ENCODE measurements around the gene ESAM. TPM values are rescaled to one million over a fixed set of nuclear protein-coding genes. Genes with fewer than 3 reads are reported as not detected.

ESAM gene
- polyA plus RNA-seq, 1 donor (not counting 4 experiments of a cell fraction or from before 2014, with no cell fraction given): 0.04 TPM

DNA sequence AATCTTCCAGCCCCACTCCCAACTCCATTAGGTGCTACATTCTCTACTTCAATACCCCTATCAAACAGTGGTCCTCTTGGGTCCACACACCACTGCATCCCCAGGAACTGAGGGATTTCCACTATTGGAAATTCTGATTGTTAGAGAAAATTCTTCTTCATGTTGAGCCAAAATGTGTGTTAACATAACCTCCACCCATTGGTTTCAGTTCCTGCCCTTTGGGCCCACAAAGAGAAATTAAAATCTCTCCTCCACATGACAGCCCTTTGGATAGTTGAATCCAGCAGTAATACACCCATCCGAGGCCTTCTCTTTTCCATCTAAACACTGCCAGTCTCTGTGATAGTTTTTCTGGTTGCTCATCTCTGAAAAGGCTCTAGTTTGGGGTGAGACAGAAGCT is 12.2 kb downstream of the ESAM start:
- Histone ChIP-seq H3K27ac (ENCODE audit: control insufficient read depth, insufficient read depth, low read length) (no peak overlapping the region), H3K4me2 (ENCODE audit: control insufficient read depth, extremely low read depth, insufficient read depth, low read depth, low read length) (no peak overlapping the region), H3K9ac (ENCODE audit: control insufficient read depth, extremely low read depth, insufficient read depth, low read length) (no peak overlapping the region), H3K79me2 (ENCODE audit: control insufficient read depth, insufficient read depth, low read length) (no peaks in the 10 kb centered on the region), H3K4me1 (ENCODE audit: control insufficient read depth, extremely low read depth, insufficient read depth, low read length) (peaks cover 8% of the 10 kb centered on the region), H3K9me3 (ENCODE audit: control insufficient read depth, low read depth, low read length) (no peaks in the 10 kb centered on the region), H3K27me3 (ENCODE audit: control insufficient read depth, extremely low read depth, insufficient read depth, low read length) (peaks cover 48% of the 10 kb centered on the region), H3K9me1 (ENCODE audit: control insufficient read depth, extremely low read depth, insufficient read depth, low read length) (no peaks in the 10 kb centered on the region), H3K4me3 (ENCODE audit: control insufficient read depth in 2 of 3, extremely low read depth in 1 of 3, insufficient read depth in 2 of 3, low read depth in 1 of 3, low read length in 3 of 3) (no peak overlapping the region), H4K20me1 (ENCODE audit: control insufficient read depth, extremely low read depth, insufficient read depth, low read length) (no peaks in the 10 kb centered on the region), H2AFZ (ENCODE audit: control insufficient read depth, low read length) (no peak overlapping the region), H3K36me3 (ENCODE audit: control insufficient read depth in 2 of 2, extremely low read depth in 1 of 2, insufficient read depth in 2 of 2, low read length in 2 of 2) (no peaks in the 10 kb centered on the region)
- TF ChIP-seq EZH2 (IDR thresholded peaks at IDR 0.05; ENCODE audit: low read length): no peak
- TF ChIP-seq, protein P1, sequence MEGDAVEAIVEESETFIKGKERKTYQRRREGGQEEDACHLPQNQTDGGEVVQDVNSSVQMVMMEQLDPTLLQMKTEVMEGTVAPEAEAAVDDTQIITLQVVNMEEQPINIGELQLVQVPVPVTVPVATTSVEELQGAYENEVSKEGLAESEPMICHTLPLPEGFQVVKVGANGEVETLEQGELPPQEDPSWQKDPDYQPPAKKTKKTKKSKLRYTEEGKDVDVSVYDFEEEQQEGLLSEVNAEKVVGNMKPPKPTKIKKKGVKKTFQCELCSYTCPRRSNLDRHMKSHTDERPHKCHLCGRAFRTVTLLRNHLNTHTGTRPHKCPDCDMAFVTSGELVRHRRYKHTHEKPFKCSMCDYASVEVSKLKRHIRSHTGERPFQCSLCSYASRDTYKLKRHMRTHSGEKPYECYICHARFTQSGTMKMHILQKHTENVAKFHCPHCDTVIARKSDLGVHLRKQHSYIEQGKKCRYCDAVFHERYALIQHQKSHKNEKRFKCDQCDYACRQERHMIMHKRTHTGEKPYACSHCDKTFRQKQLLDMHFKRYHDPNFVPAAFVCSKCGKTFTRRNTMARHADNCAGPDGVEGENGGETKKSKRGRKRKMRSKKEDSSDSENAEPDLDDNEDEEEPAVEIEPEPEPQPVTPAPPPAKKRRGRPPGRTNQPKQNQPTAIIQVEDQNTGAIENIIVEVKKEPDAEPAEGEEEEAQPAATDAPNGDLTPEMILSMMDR (optimal IDR thresholded peaks at IDR 0.05 in 1 of 3, IDR thresholded peaks at IDR 0.05 in 1 of 3, conservative IDR thresholded peaks at IDR 0.05 in 1 of 3; ENCODE audit: extremely low read depth in 1 of 3, insufficient read depth in 2 of 3, low read length in 3 of 3): no peak
- no peak for FAIRE-seq
- no peak for DNase-seq (ENCODE audit: low read depth, low spot score)
- dilution Hi-C loops (cut with MboI; ENCODE audit: extremely low pct_ligation_motif_present, low sequenced_read_pairs): no loop called here

DNA sequence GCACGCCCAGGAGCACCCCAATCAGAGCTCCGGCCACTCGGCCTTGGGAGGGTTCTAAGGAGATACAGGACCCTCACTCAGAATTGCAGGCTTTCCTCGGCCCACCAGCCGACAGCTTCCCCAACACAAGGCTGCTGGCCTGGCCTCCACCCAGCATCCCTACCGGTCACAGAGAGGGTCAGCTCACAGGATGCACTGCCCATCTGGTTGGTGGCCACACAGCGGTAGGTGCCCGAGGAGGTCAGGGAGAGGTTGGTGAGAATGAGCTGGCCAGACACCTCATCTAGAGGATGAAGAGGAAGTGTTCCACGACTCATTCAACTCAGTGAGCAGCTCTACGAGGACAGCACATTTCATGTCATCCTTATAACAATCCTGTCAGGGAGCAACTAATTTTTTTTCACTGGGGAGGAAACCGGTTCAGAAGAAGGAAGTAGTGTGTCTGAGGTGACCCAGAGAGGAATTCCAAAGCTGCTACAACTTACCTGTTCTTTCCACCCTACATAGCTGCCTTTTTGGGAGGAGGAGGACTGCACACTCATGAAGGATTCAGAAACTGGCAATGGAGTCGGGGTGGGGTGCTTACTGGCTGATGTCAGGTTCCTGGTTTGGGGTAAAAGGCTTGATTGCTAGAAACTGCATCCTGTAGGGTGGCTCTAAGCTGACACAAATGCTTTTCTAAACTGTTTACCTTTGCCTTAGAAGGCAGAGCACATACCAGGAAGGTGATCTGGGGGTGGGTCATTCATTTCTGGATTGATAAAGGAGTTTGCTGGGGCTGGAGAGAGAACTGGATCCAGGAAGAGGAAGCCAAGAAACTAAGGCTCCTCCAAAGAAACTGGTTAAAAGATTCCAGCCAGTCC is 13.4 kb downstream of the ESAM start:
- Histone ChIP-seq H4K20me1 (ENCODE audit: control insufficient read depth, extremely low read depth, insufficient read depth, low read length) (no peaks in the 10 kb centered on the region), H3K27me3 (ENCODE audit: control insufficient read depth, extremely low read depth, insufficient read depth, low read length) (peaks cover 51% of the 10 kb centered on the region), H3K79me2 (ENCODE audit: control insufficient read depth, insufficient read depth, low read length) (no peaks in the 10 kb centered on the region), H3K4me2 (ENCODE audit: control insufficient read depth, extremely low read depth, insufficient read depth, low read depth, low read length) (no peak overlapping the region), H2AFZ (ENCODE audit: control insufficient read depth, low read length) (no peak overlapping the region), H3K9ac (ENCODE audit: control insufficient read depth, extremely low read depth, insufficient read depth, low read length) (no peak overlapping the region), H3K4me1 (ENCODE audit: control insufficient read depth, extremely low read depth, insufficient read depth, low read length) (peaks cover 8% of the 10 kb centered on the region), H3K9me3 (ENCODE audit: control insufficient read depth, low read depth, low read length) (no peaks in the 10 kb centered on the region), H3K36me3 (ENCODE audit: control insufficient read depth in 2 of 2, extremely low read depth in 1 of 2, insufficient read depth in 2 of 2, low read length in 2 of 2) (no peaks in the 10 kb centered on the region), H3K9me1 (ENCODE audit: control insufficient read depth, extremely low read depth, insufficient read depth, low read length) (no peaks in the 10 kb centered on the region), H3K27ac (ENCODE audit: control insufficient read depth, insufficient read depth, low read length) (no peak overlapping the region), H3K4me3 (ENCODE audit: control insufficient read depth in 2 of 3, extremely low read depth in 1 of 3, insufficient read depth in 2 of 3, low read depth in 1 of 3, low read length in 3 of 3) (no peak overlapping the region)
- dilution Hi-C loops (cut with MboI; ENCODE audit: extremely low pct_ligation_motif_present, low sequenced_read_pairs): no loop called here
- FAIRE-seq: no peak
- TF ChIP-seq EZH2 (IDR thresholded peaks at IDR 0.05; ENCODE audit: low read length): no peak
- TF ChIP-seq, protein P1 (optimal IDR thresholded peaks at IDR 0.05 in 1 of 3, IDR thresholded peaks at IDR 0.05 in 1 of 3, conservative IDR thresholded peaks at IDR 0.05 in 1 of 3; ENCODE audit: extremely low read depth in 1 of 3, insufficient read depth in 2 of 3, low read length in 3 of 3): no peak
- DNase-seq (ENCODE audit: low read depth, low spot score): no peak
